ENCODE data around the gene EIF3M. TPM values are rescaled to one million over a fixed set of nuclear protein-coding genes. Genes with fewer than 3 reads are reported as not detected.
A peak's percentile ranks its signal among the peaks of the same experiment; 100 is the strongest.

The EIF3M gene
- total and polyA plus RNA-seq, 2 donors from 2014 or later, result 168 to 300 TPM

DNA sequence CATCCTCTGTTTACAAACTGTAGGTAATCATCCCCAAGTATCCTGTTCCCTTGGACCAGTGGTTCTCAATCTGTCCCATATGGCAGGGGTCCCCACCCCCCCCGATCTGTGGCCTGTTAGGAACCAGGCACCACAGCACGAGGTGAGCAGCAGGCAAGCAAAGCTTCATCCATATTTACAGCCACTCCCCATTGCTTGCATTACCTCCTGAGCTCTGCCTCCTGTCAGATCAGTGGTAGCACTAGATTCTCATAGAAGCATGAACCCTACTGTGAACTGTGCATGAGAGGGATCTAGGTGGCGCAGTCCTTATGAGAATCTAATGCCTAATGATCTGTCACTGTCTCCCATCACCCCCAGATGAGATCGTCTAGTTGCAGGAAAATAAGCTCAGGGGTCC is 33.4 kb upstream of the EIF3M start:
- no peak for DNase-seq
- peaks cover 0 to 1% (median 0%) of the 10 kb centered on the region in 3 donors for H3K4me1 ChIP-seq (ENCODE audit: control insufficient read depth in 2 of 3, insufficient read depth in 2 of 3, low read depth in 1 of 3, low read length in 3 of 3)
- no peak overlapping the region for H3K4me3 ChIP-seq (ENCODE audit: low read length in 3 of 3)
- H3K27ac ChIP-seq (ENCODE audit: low read depth in 2 of 2, low read length in 2 of 2), result no peak overlapping the region
- H3K9me3 ChIP-seq (ENCODE audit: control insufficient read depth in 2 of 3, insufficient read depth in 1 of 3, low read length in 3 of 3), result no peaks in the 10 kb centered on the region
- H3K9ac ChIP-seq (ENCODE audit: low read length in 3 of 3), result no peak overlapping the region
- H3K36me3 ChIP-seq (ENCODE audit: control insufficient read depth in 2 of 3, insufficient read depth in 3 of 3, low read length in 3 of 3), result no peaks in the 10 kb centered on the region
- intact Hi-C loops (cut with DNase I), result no loop called here
- H3K27me3 ChIP-seq (ENCODE audit: control insufficient read depth, insufficient read depth, low read length), result no peaks in the 10 kb centered on the region
- no peak for FAIRE-seq
- TF ChIP-seq, protein P1, sequence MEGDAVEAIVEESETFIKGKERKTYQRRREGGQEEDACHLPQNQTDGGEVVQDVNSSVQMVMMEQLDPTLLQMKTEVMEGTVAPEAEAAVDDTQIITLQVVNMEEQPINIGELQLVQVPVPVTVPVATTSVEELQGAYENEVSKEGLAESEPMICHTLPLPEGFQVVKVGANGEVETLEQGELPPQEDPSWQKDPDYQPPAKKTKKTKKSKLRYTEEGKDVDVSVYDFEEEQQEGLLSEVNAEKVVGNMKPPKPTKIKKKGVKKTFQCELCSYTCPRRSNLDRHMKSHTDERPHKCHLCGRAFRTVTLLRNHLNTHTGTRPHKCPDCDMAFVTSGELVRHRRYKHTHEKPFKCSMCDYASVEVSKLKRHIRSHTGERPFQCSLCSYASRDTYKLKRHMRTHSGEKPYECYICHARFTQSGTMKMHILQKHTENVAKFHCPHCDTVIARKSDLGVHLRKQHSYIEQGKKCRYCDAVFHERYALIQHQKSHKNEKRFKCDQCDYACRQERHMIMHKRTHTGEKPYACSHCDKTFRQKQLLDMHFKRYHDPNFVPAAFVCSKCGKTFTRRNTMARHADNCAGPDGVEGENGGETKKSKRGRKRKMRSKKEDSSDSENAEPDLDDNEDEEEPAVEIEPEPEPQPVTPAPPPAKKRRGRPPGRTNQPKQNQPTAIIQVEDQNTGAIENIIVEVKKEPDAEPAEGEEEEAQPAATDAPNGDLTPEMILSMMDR (IDR thresholded peaks at IDR 0.05; ENCODE audit: borderline replicate concordance, extremely low read depth, insufficient read depth), result no peak

DNA sequence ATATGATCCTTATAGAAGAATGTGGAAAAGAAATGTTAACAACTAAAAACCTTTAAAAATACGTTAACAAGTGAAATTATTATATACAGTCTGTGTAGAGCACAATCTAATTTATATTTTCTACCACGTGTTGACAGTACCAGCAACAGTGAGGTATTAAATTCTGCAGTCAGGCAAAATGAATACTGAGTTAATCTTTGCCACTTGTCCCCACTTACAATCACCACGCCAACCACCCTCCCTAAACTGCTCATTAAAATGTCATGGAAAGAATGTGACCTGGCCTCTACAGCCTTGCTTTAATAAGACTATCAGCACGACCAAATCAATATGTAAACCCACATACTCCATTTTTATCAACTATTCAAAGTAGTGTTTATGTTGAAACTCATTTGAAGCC is 28.5 kb upstream of the EIF3M start:
- H3K4me3 ChIP-seq (ENCODE audit: low read length in 3 of 3), result no peak overlapping the region
- H3K4me1 ChIP-seq (ENCODE audit: control insufficient read depth in 2 of 3, insufficient read depth in 2 of 3, low read depth in 1 of 3, low read length in 3 of 3), result peaks cover 0 to 6% (median 5%) of the 10 kb centered on the region in 3 donors
- TF ChIP-seq, protein P1 (IDR thresholded peaks at IDR 0.05; ENCODE audit: borderline replicate concordance, extremely low read depth, insufficient read depth), result no peak
- no peak overlapping the region for H3K27ac ChIP-seq (ENCODE audit: low read depth in 2 of 2, low read length in 2 of 2)
- no peaks in the 10 kb centered on the region for H3K36me3 ChIP-seq (ENCODE audit: control insufficient read depth in 2 of 3, insufficient read depth in 3 of 3, low read length in 3 of 3)
- H3K9me3 ChIP-seq (ENCODE audit: control insufficient read depth in 2 of 3, insufficient read depth in 1 of 3, low read length in 3 of 3), result no peaks in the 10 kb centered on the region
- FAIRE-seq, result no peak
- H3K9ac ChIP-seq (ENCODE audit: low read length in 3 of 3), result no peak overlapping the region
- DNase-seq, result peak in 2 of 5 donors; percentile 60 to 72
- intact Hi-C loops (cut with DNase I), result no loop called here
- H3K27me3 ChIP-seq (ENCODE audit: control insufficient read depth, insufficient read depth, low read length), result no peaks in the 10 kb centered on the region

DNA sequence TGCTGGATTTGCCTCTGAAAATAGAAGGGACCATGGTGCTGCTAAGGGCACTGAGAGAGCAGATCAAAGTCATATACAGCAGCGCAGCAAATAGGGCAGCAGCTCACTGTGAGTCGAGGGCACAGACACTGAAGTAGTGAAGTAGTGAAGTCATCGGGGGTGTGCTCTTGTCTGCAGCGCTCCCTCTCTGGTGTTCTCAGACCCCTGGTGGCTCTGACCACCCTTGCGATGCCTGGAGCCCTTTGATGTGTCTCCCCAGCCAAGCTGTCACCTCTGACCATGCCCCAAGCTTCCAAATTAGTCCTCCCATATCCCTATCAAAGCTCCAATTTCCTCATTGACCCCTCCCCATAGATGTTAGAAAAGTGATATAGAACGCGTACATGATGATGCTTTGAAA is 27.7 kb upstream of the EIF3M start:
- Histone ChIP-seq H3K4me1 (ENCODE audit: control insufficient read depth in 2 of 3, insufficient read depth in 2 of 3, low read depth in 1 of 3, low read length in 3 of 3) (peaks cover 0 to 6% (median 5%) of the 10 kb centered on the region in 3 donors), H3K27me3 (ENCODE audit: control insufficient read depth, insufficient read depth, low read length) (no peaks in the 10 kb centered on the region), H3K36me3 (ENCODE audit: control insufficient read depth in 2 of 3, insufficient read depth in 3 of 3, low read length in 3 of 3) (no peaks in the 10 kb centered on the region), H3K9me3 (ENCODE audit: control insufficient read depth in 2 of 3, insufficient read depth in 1 of 3, low read length in 3 of 3) (no peaks in the 10 kb centered on the region), H3K4me3 (ENCODE audit: low read length in 3 of 3) (no peak overlapping the region), H3K27ac (ENCODE audit: low read depth in 2 of 2, low read length in 2 of 2) (no peak overlapping the region), H3K9ac (ENCODE audit: low read length in 3 of 3) (no peak overlapping the region)
- intact Hi-C loops (cut with DNase I), result no loop called here
- peak in 4 of 5 donors; percentile 37 to 58 (median 51) for DNase-seq
- TF ChIP-seq, protein P1 (IDR thresholded peaks at IDR 0.05; ENCODE audit: borderline replicate concordance, extremely low read depth, insufficient read depth), result no peak
- no peak for FAIRE-seq

DNA sequence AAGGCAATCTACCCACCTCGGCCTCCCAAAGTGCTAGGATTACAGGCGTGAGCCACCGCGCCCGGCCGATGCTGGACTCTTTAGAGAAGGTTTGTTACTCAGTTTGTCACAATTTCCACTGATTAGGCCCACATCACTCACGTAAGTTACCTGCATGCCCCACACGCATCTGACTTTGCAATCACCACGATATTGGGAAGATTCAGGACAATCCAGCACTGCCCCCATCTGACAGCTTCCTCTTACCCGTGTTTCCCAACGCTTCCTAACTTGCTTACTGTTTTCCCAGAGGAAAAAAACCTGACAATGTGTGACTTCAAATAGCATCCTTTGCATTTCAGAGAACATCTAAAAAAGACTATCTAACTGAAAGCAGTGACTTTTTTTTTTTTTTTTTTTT is 21.8 kb upstream of the EIF3M start:
- intact Hi-C loops (cut with DNase I), result no loop called here
- H3K27me3 ChIP-seq (ENCODE audit: control insufficient read depth, insufficient read depth, low read length), result no peaks in the 10 kb centered on the region
- peaks cover 0 to 4% (median 3%) of the 10 kb centered on the region in 3 donors for H3K4me1 ChIP-seq (ENCODE audit: control insufficient read depth in 2 of 3, insufficient read depth in 2 of 3, low read depth in 1 of 3, low read length in 3 of 3)
- DNase-seq (peak in 1 of 5 donors; percentile 20), FAIRE-seq (no peak)
- TF ChIP-seq, protein P1 (IDR thresholded peaks at IDR 0.05; ENCODE audit: borderline replicate concordance, extremely low read depth, insufficient read depth), result peak; percentile 14
- no peak overlapping the region for H3K9ac ChIP-seq (ENCODE audit: low read length in 3 of 3)
- H3K9me3 ChIP-seq (ENCODE audit: control insufficient read depth in 2 of 3, insufficient read depth in 1 of 3, low read length in 3 of 3), result no peaks in the 10 kb centered on the region
- H3K4me3 ChIP-seq (ENCODE audit: low read length in 3 of 3), result no peak overlapping the region
- H3K36me3 ChIP-seq (ENCODE audit: control insufficient read depth in 2 of 3, insufficient read depth in 3 of 3, low read length in 3 of 3), result no peaks in the 10 kb centered on the region
- H3K27ac ChIP-seq (ENCODE audit: low read depth in 2 of 2, low read length in 2 of 2), result no peak overlapping the region
